ENCODE measurements around the gene TRMU.

GRCh38 chr22:46357711-46358520 lies 22.4 kb downstream of the TRMU start:
- TF ChIP-seq, protein P1, sequence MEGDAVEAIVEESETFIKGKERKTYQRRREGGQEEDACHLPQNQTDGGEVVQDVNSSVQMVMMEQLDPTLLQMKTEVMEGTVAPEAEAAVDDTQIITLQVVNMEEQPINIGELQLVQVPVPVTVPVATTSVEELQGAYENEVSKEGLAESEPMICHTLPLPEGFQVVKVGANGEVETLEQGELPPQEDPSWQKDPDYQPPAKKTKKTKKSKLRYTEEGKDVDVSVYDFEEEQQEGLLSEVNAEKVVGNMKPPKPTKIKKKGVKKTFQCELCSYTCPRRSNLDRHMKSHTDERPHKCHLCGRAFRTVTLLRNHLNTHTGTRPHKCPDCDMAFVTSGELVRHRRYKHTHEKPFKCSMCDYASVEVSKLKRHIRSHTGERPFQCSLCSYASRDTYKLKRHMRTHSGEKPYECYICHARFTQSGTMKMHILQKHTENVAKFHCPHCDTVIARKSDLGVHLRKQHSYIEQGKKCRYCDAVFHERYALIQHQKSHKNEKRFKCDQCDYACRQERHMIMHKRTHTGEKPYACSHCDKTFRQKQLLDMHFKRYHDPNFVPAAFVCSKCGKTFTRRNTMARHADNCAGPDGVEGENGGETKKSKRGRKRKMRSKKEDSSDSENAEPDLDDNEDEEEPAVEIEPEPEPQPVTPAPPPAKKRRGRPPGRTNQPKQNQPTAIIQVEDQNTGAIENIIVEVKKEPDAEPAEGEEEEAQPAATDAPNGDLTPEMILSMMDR (IDR thresholded peaks at IDR 0.05 in 8 of 11, conservative IDR thresholded peaks at IDR 0.05 in 3 of 11), result no peak
- TF ChIP-seq POLR2A (IDR thresholded peaks at IDR 0.05), result no peak
